ENCODE results near the gene OLFML2B.

Gene OLFML2B

DNA sequence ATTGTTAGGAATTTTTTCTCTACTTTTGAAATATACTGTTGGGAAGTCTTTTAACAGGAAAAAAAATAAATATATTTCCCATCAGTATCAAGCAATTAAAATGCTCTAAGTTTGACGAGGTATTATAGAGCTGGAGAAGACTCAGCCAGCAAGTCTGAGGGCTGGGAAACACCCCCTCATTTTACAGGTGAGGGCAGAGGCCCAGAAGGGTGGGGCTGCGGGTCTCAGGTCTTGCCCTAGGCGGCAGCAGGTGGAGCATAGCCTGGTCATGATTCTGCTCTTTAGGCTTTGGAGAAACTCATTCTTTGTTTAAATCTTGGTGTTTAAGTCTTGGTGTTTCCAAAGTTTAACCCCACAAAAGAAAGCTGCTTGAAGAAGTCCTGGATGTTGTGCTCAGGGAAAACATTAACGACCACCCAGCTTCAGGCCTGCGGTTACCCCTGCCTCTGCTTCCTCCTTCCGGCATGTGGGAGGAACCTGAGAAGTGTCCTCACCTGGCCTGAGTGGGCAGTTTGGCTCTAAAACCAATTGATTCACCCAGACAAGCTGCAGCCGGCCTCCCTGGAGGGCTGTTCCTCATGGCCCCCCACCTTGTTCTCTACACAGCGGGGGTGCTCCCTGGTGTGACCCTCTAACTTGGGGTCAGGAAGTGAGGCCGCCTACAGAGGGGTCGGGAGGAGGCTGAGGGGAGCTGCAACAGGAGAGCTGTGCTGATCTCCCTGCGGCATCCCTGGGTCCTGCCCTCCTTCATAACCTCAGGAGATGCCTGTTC, 41.7 kb downstream of the OLFML2B start:
- no peak for DNase-seq (ENCODE audit: low read depth in 3 of 3, low spot score in 1 of 3)

- DNase-seq (ENCODE audit: low read depth in 3 of 3, low spot score in 1 of 3): no peak
Observed at GRCh38 chr1:161981126-161981525, 42.5 kb downstream of the OLFML2B start.

- no peak for DNase-seq (ENCODE audit: low read depth in 3 of 3, low spot score in 1 of 3)
Observed at GRCh38 chr1:161978011-161978790, 45.5 kb downstream of the OLFML2B start.

DNA sequence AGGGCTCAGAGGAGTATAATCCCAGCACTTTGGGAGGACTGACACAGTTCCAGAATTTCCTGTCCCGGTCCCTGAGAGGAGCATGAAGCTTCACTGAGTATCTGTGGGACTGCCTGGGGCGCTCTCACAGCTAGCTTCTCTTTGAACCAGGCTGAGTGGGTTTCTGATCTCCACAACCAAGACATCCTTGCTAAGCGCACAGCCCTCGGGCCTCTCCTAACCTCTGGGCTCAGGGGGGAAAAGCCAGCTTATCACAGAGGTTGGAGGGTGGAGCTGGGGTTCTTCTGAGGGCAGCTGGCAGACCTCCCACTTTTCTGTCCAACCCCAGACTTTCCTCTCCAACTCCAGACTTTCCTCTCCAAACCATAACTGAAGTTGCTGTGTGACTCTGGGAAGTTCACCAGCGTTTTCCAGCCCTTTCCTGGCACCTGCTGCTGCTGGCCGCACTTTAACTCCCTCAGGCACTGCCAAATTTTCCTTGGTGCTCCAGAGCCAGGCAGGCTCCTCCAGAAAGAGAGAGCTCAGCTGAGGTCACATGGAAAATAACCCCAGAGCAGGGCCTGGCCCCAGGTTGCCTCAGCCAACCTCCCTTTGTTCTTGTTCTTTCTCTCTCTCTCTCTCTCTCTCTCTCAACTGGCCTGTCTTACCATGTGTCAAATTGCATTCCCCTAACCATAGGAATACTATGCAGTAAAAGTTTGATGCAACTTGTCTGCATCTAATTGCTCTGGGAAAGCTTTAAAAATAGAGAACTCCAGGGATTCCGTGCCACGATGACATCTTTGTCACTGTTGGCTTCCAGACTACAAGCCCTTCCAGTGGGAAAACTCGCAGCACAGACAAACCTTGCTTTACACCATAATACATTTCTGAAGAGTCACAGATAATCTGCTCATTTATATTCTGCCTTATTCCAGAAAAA, 49.5 kb downstream of the OLFML2B start:
- DNase-seq (ENCODE audit: low read depth in 3 of 3, low spot score in 1 of 3): no peak

- no peak for DNase-seq (ENCODE audit: low read depth in 3 of 3, low spot score in 1 of 3)
Observed at GRCh38 chr1:161972828-161973227, 50.8 kb downstream of the OLFML2B start.

GRCh38 chr1:161970633-161971032, 53.0 kb downstream of the OLFML2B start:
- DNase-seq (ENCODE audit: low read depth in 3 of 3, low spot score in 1 of 3): no peak

- DNase-seq (ENCODE audit: low read depth in 3 of 3, low spot score in 1 of 3): no peak
Observed at GRCh38 chr1:161970036-161970435, 53.6 kb downstream of the OLFML2B start.

DNA sequence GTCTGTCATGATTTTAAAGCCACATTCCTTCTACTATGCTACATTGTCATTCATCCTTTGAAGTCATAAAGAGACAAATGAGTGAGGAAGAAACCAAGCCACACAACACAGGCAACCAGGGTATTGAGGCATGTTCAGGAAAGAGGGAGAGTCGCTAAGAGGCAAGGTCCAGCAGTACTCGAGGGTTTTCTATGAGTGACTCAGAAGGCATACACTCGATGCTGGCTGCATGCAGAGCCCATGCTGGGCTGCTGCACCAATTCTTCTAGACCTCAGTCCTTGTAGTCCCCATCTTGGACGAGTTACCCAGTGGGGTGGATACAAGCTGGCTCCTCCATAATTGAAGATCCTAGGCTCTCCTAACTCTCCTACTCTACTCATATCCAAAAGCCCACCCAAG, 57.6 kb downstream of the OLFML2B start:
- DNase-seq (ENCODE audit: low read depth in 3 of 3, low spot score in 1 of 3): no peak

DNA sequence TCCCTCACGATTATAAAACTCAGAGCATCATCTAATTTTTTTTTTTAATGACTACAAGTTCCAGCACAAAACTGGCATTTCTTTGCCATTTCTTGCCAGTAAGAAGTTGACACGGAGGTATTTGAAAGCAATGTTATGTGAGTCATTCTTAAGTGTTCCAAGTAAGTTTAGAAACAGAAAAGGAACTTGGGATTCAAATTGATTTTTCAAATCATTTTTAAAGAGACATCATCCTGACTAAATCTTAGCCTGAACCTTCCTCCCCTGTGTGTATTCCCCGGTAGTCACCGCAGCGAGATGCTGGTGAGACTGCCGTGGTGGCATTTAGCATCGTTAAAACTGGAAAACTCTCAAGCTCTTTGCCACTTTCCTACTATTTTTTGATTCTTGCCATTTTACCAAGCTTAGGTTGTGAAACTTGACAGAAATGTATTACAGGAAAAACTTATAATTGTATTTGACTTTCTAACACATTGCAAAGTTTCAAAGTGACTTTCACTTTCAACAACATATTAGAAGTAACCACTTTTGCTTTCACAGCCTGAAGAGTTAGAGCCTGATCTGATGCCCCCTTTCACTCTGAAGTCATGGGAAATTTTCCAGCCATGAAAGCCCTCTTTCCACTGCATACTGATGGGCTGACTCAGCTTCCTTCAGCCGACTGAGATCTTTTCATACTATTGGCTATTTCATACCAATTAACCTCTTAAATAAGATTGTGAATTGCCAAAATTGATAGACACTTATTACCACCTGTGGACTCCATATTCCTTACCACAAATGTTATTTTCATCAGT, 61.4 kb downstream of the OLFML2B start:
- no peak for DNase-seq (ENCODE audit: low read depth in 3 of 3, low spot score in 1 of 3)

- DNase-seq (ENCODE audit: low read depth in 3 of 3, low spot score in 1 of 3): no peak
Observed at GRCh38 chr1:161958425-161958824, 65.2 kb downstream of the OLFML2B start.

- no peak for DNase-seq (ENCODE audit: low read depth in 3 of 3, low spot score in 1 of 3)
Observed at GRCh38 chr1:161956930-161957329, 66.7 kb downstream of the OLFML2B start.

GRCh38 chr1:161956097-161956496, 67.6 kb downstream of the OLFML2B start:
- DNase-seq (ENCODE audit: low read depth in 3 of 3, low spot score in 1 of 3): no peak

GRCh38 chr1:161955606-161956005, 68.1 kb downstream of the OLFML2B start:
- DNase-seq (ENCODE audit: low read depth in 3 of 3, low spot score in 1 of 3): no peak

GRCh38 chr1:161954466-161954865, 69.2 kb downstream of the OLFML2B start:
- no peak for DNase-seq (ENCODE audit: low read depth in 3 of 3, low spot score in 1 of 3)

- DNase-seq (ENCODE audit: low read depth in 3 of 3, low spot score in 1 of 3): no peak
Observed at GRCh38 chr1:161954050-161954449, 69.6 kb downstream of the OLFML2B start.

GRCh38 chr1:161953256-161953920, 70.3 kb downstream of the OLFML2B start:
- no peak for DNase-seq (ENCODE audit: low read depth in 3 of 3, low spot score in 1 of 3)

DNA sequence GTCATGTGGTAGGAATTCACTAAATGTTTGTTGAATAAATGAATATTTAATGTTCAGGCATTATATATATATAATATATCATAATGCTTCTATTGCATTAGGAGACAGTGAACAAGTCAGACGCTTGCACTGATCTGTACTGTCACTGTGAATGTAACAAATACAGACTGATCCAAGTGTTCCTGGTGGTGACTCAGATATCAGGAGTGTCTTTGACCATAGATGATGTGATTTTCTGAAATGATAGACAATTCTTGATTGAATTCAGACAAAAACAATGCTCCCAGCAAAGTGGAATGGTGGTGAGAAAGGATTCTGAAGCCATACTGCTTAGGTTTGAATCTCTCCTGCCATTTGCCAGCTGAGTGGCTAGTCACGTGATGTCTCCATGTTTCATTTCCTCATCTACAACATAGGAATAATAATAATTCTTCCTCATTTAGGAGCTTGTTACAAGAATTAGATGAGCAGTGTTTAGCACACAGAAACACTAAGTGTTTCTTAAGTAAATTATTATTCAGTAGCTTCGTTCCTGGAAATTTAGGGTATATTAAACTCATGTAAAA, 71.0 kb downstream of the OLFML2B start:
- DNase-seq (ENCODE audit: low read depth in 3 of 3, low spot score in 1 of 3): no peak

DNA sequence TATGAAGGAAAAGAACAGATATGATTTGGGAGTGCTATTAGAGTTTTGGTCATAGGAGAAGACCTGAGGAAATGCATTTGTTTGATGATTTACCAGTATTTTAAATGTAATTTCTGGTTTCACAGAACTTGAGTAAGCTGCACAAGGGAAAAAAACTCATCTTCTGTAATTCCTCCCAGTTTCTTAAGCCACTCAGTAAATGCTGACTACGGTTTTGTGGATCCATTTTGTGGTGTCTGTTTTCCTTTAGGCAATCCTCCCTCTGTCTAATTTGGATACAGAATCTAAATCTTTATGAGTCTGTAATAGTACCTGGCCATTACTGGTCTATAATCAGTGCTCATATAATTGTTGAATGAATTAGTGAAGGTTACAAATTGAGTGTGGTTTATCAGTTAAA, 72.0 kb downstream of the OLFML2B start:
- no peak for DNase-seq (ENCODE audit: low read depth in 3 of 3, low spot score in 1 of 3)

- DNase-seq (ENCODE audit: low read depth in 3 of 3, low spot score in 1 of 3): no peak
Observed at GRCh38 chr1:161950377-161950776, 73.3 kb downstream of the OLFML2B start.

DNA sequence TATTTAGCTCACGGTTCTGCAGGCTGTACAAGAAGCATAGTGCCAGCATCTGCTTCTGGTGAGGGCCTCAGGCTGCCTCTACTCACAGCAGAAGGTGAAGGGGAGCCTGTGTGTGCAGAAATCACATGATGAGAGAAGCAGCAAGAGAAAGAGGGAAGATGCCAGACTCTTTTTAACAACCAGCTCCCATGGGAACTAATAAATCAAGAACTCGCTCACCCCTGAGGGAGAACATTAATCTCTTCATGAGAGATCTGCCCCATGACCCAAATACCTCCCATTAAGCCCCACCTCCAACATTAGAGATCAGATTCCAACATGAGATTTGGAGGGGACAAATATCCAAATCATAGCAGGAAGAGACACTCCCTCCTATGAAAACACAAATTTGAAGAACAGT, 74.1 kb downstream of the OLFML2B start:
- no peak for DNase-seq (ENCODE audit: low read depth in 3 of 3, low spot score in 1 of 3)

Data from stimulated activated CD4-positive, alpha-beta T cell treated with anti-CD3 and anti-CD28 coated beads, TNF-alpha, amount 100 ng/mL, for 1 hour (primary cell).